IPS-18a (cell line): Measurements from ENCODE around the gene CSRNP3.

Source experiments
- H3K27ac ChIP-seq: one replicate; pipeline ENCODE4 v1.5.1; 2013; ENCODE audit warnings: low read length
- H3K27me3 ChIP-seq: one replicate; pipeline ENCODE4 v1.6.1; 2013; ENCODE audit warnings: mild to moderate bottlenecking, low read length; ENCODE audit not compliant: control insufficient read depth, insufficient read depth
- H3K36me3 ChIP-seq: one replicate; pipeline ENCODE4 v1.6.1; 2013; ENCODE audit warnings: low read depth, low read length; ENCODE audit not compliant: control insufficient read depth
- H3K4me1 ChIP-seq: one replicate; pipeline ENCODE4 v1.6.1; 2013; ENCODE audit warnings: low read depth, low read length; ENCODE audit not compliant: control insufficient read depth
- H3K4me3 ChIP-seq: one replicate; pipeline ENCODE4 v1.5.1; 2013; ENCODE audit warnings: low read length
- H3K9ac ChIP-seq: one replicate; pipeline ENCODE4 v1.6.1; 2013; ENCODE audit warnings: mild to moderate bottlenecking, low read length, moderate library complexity
- H3K9me3 ChIP-seq: one replicate; pipeline ENCODE4 v1.6.1; 2013; ENCODE audit warnings: low read depth, low read length; ENCODE audit not compliant: control insufficient read depth

The CSRNP3 gene

DNA sequence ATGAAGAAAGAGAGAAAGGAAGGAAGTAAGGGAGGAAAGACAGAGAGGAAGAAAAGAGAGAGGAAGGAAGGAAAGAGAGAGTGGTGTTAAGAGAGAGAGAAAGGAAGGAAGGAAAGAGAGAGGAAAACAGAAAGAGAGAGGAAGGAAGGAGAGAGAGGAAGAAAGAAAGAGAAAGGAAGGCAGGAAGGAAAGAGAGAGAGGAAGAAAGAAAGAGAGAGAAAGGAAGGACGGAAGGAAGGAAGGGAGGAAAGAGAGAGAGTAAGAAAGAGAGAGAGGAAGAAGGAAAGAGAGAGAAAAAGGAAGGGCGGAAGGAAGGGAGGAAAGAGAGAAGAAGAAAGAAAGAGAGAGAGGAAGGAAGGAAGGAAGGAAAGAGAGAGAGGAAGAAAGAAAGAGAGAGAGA lies 197.1 kb downstream of the CSRNP3 start:
- H3K9ac ChIP-seq = no peak overlapping the region
- no peak overlapping the region for H3K4me3 ChIP-seq
- H3K4me1 ChIP-seq = no peaks in the 10 kb centered on the region
- no peaks in the 10 kb centered on the region for H3K36me3 ChIP-seq
- H3K9me3 ChIP-seq = no peaks in the 10 kb centered on the region
- H3K27me3 ChIP-seq = no peaks in the 10 kb centered on the region
- no peak overlapping the region for H3K27ac ChIP-seq

DNA sequence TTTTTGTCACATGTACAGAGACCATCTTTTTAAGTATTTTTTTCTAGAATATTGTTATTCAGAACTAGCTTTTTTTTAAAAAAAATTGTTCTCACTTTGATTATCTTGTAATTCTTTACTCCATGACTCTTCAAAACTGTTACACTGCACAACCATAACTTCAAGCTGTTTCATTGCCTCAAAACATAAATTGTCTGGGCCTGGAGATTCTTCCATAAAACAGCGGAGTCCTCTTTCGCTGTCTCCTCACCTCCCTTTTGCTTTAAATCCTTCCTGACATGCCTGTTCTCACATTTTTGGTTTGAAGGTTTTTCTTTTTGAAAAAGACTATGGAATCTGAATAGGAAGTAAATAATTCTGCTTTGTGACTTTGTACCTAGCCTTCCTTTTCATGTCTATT lies 197.9 kb downstream of the CSRNP3 start:
- H3K4me1 ChIP-seq = no peaks in the 10 kb centered on the region
- no peak overlapping the region for H3K4me3 ChIP-seq
- H3K36me3 ChIP-seq = peaks cover 3% of the 10 kb centered on the region
- H3K9me3 ChIP-seq = no peaks in the 10 kb centered on the region
- no peak overlapping the region for H3K27ac ChIP-seq
- H3K27me3 ChIP-seq = no peaks in the 10 kb centered on the region
- no peak overlapping the region for H3K9ac ChIP-seq

DNA sequence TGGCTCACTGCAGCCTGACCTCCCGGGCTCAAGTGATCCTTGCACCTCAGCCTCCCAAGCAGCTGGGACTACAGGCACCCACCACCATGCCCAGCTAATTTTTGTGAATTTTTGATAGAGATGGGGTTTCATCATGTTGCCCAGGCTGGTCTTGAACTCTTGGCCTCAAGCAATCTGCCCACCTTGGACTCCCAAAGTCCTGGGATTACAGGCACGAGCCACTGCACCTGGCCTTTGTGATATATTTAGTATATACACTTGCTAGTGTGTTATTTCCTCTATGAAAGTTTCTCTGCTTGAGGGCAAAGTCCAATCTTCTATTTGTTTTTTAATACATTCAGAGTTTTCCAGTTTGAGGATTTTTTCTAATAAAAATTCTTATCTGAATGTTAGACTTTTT lies 205.3 kb downstream of the CSRNP3 start:
- Histone ChIP-seq H3K4me1 (no peaks in the 10 kb centered on the region), H3K9me3 (no peaks in the 10 kb centered on the region), H3K27me3 (no peaks in the 10 kb centered on the region), H3K27ac (no peak overlapping the region), H3K36me3 (peaks cover 13% of the 10 kb centered on the region), H3K9ac (no peak overlapping the region), H3K4me3 (no peak overlapping the region)

DNA sequence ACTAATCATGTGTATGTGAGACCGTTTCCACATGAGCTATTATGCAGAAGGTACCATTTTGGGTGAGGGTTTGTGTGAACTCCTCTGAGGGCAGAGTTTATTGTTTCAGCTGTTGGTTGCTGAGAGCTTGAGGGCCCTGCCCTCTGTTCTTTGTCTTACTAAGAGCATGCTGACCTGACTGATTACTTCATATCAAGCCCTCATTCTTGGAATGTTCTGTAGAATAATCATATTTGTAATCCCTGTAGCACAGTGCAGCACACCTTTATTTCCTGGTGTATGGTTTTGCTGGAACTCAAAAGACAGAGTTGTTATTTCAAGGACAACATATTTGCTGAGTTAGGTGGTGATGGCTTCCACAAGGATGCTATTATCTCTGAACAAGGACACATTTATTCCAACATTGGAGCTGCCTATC lies 206.1 kb downstream of the CSRNP3 start:
- peaks cover 13% of the 10 kb centered on the region for H3K36me3 ChIP-seq
- H3K27ac ChIP-seq = no peak overlapping the region
- H3K4me1 ChIP-seq = no peaks in the 10 kb centered on the region
- H3K27me3 ChIP-seq = no peaks in the 10 kb centered on the region
- H3K9ac ChIP-seq = no peak overlapping the region
- H3K4me3 ChIP-seq = no peak overlapping the region
- no peaks in the 10 kb centered on the region for H3K9me3 ChIP-seq

DNA sequence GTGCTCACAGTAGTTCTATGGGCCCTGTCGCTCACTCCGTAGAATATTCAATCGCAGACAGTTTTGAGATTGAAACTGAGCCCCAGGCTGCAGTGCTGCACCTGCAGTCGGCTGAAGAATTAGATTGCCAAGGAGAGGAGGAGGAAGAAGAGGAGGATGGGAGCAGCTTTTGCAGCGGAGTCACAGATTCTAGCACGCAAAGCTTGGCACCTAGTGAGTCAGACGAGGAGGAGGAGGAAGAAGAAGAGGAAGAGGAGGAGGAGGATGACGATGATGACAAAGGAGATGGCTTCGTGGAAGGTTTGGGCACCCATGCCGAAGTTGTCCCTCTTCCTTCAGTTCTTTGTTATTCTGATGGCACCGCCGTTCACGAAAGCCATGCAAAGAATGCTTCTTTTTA lies 209.4 kb downstream of the CSRNP3 start:
- Histone ChIP-seq H3K27me3 (no peaks in the 10 kb centered on the region), H3K9me3 (no peaks in the 10 kb centered on the region)

DNA sequence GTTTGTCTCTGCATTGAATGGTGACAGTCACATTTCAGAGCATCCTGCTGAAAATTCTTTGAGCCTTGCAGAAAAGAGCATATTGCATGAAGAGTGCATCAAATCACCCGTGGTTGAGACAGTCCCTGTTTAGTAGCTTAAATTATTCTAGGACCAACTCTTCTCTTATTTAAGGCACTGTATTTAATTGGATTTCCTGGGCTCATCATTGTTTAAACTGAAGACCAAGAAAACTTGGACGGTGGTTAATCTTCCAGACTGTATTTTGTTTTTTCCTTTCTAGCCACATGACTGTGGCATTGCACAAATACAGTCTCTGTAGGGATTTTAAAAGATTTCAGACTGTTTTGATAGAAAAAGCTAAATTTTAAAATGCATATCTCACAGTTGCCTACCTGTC lies 210.1 kb downstream of the CSRNP3 start:
- no peak overlapping the region for H3K27ac ChIP-seq
- H3K9me3 ChIP-seq = no peaks in the 10 kb centered on the region
- no peaks in the 10 kb centered on the region for H3K27me3 ChIP-seq
- peaks cover 14% of the 10 kb centered on the region for H3K4me1 ChIP-seq
- peaks cover 10% of the 10 kb centered on the region for H3K36me3 ChIP-seq
- no peak overlapping the region for H3K4me3 ChIP-seq
- no peak overlapping the region for H3K9ac ChIP-seq

More for the DNA sequence above, 209.4 kb downstream of the CSRNP3 start:
- Histone ChIP-seq H3K9ac (no peak overlapping the region), H3K36me3 (peaks cover 10% of the 10 kb centered on the region), H3K27ac (no peak overlapping the region), H3K4me3 (no peak overlapping the region), H3K4me1 (peaks cover 11% of the 10 kb centered on the region)

DNA sequence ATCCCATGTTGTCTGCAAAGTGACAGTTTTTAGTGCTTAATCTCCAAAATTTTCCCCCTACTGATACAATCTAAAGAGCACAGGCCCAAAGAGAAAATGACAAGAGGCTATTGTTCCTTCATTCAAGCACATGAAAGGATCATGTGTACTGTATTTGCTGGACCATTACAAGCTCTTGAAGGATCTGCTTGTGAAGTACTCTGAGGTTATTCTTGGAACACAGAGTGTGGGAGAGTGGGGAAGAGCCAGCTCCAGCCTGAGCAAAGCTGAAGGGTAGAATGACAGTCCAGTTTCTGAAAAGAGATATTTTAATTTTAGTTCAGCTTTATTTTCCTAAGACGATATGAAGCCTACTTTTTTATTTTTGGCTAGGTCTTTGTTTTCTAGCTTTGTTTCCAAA lies 212.3 kb downstream of the CSRNP3 start:
- H3K4me3 ChIP-seq = no peak overlapping the region
- no peak overlapping the region for H3K9ac ChIP-seq
- peaks cover 5% of the 10 kb centered on the region for H3K36me3 ChIP-seq
- H3K27me3 ChIP-seq = no peaks in the 10 kb centered on the region
- peaks cover 14% of the 10 kb centered on the region for H3K4me1 ChIP-seq
- no peak overlapping the region for H3K27ac ChIP-seq
- H3K9me3 ChIP-seq = no peaks in the 10 kb centered on the region

DNA sequence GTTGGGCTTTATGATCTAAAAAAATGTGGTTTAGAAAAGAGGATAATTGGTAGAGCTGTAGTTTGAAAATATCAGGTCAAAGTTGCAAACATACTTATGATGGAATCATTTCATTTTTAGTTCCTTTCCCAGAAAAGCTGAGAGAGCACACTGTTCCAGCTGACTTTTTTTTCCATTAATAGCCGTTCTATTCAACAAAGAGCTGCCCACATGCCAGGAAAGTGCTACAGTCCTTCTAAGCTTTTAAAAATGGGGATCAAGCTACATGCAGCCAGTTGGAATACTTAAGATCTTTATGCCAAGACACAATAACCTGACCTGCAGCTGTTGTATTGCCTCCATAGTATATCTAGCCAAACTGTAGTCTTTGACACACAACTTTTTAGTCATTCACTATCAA lies 213.0 kb downstream of the CSRNP3 start:
- H3K9ac ChIP-seq = no peak overlapping the region
- peaks cover 5% of the 10 kb centered on the region for H3K36me3 ChIP-seq
- H3K27me3 ChIP-seq = no peaks in the 10 kb centered on the region
- no peak overlapping the region for H3K4me3 ChIP-seq
- H3K4me1 ChIP-seq = peaks cover 14% of the 10 kb centered on the region
- no peaks in the 10 kb centered on the region for H3K9me3 ChIP-seq
- H3K27ac ChIP-seq = no peak overlapping the region

DNA sequence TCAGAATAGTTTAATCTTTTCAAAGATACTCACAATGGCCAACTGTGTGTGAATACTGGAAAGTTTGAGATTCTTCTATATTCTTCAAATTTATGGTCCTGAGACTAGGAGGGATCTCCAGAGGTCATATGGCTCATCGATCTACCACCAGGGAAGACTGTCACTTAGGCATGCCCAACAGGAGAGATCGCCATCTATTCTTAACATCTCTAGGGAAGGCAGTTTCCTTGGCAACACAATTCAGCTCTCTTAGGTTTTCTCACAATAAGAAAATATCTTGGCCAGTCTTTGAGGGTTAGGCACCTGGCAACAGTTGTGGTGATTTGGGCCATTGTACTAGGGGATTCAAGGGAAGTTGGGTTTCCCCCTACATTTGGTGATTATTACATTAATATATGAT lies 217.3 kb downstream of the CSRNP3 start:
- Histone ChIP-seq H3K4me1 (peaks cover 17% of the 10 kb centered on the region), H3K27me3 (no peaks in the 10 kb centered on the region), H3K9me3 (no peaks in the 10 kb centered on the region), H3K4me3 (no peak overlapping the region), H3K36me3 (no peaks in the 10 kb centered on the region), H3K9ac (no peak overlapping the region), H3K27ac (no peak overlapping the region)

DNA sequence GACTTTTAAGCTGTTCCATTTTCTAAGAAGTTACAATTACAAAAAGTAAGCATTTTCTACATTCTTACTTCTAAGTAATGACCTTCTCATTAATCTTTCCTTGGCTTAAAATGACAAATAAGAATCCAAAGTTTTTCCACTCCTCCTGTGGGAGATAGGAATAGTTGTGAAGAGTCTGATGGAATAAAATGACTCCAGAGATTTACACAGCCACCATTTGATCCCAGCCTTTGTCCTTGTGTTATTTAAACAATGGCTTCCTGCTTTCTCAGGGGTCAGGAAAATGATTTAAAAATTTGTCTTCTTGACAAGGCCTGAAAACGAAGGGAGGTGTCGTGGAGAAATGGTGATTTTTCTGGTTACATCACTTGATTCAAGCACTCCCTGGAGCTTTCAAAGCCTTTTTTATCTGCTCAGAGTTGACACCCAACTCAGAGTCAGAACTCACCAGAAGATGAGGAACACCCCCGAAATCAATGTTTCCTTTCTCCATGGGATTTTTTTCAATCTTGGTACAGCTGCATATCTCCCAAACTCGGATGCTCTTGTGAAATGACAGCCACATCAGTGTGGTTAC lies 218.0 kb downstream of the CSRNP3 start:
- no peak overlapping the region for H3K4me3 ChIP-seq
- H3K36me3 ChIP-seq = no peaks in the 10 kb centered on the region
- no peaks in the 10 kb centered on the region for H3K27me3 ChIP-seq
- H3K4me1 ChIP-seq = peaks cover 18% of the 10 kb centered on the region
- no peak overlapping the region for H3K9ac ChIP-seq
- H3K27ac ChIP-seq = no peak overlapping the region
- H3K9me3 ChIP-seq = no peaks in the 10 kb centered on the region

DNA sequence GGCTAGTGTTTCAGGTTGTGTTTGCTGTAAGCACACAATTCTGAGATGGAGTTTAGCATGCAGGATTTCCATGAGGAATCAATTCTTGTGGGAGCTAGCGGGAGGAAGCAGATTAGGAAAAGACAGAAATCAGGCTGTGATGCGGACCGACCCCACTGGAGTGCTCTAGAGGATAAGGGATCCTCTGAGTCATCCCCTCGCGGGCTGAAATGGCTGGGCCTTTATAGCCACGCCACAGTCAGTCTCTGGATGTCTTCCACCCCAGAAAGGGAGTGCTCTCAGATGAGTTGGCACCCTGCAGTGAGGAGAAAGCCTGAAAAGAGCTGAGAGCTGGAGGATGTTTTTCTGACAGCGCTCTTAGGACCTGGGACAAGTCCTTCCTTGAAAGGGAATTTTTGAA lies 222.1 kb downstream of the CSRNP3 start:
- Histone ChIP-seq H3K36me3 (no peaks in the 10 kb centered on the region), H3K27ac (no peak overlapping the region), H3K9me3 (no peaks in the 10 kb centered on the region), H3K4me3 (no peak overlapping the region), H3K27me3 (no peaks in the 10 kb centered on the region), H3K4me1 (peaks cover 9% of the 10 kb centered on the region), H3K9ac (no peak overlapping the region)

DNA sequence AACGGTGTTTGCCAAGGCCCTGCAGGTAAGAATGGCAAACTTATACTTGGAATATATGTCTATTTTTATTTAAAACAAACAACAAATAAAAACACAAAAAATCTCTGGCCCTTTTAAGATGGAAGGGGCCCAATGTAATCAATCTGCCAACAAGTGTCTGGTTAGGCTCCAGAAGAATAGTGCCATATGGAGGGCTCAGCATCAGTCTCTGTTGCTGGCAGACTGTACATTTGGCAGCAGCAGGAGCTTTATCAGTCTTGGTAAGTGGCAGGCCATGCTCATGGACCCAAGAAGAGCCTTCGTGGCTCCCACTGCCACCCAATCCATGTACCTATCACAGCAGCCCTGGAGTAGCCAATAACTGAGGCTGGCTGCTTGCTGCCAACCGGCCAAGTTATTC lies 223.4 kb downstream of the CSRNP3 start:
- no peaks in the 10 kb centered on the region for H3K36me3 ChIP-seq

More for the DNA sequence above, 223.4 kb downstream of the CSRNP3 start:
- Histone ChIP-seq H3K4me1 (peaks cover 19% of the 10 kb centered on the region), H3K9me3 (no peaks in the 10 kb centered on the region), H3K4me3 (no peak overlapping the region), H3K9ac (no peak overlapping the region), H3K27me3 (no peaks in the 10 kb centered on the region), H3K27ac (no peak overlapping the region)
